ENCODE data around the gene NOTCH1.

Gene NOTCH1

DNA sequence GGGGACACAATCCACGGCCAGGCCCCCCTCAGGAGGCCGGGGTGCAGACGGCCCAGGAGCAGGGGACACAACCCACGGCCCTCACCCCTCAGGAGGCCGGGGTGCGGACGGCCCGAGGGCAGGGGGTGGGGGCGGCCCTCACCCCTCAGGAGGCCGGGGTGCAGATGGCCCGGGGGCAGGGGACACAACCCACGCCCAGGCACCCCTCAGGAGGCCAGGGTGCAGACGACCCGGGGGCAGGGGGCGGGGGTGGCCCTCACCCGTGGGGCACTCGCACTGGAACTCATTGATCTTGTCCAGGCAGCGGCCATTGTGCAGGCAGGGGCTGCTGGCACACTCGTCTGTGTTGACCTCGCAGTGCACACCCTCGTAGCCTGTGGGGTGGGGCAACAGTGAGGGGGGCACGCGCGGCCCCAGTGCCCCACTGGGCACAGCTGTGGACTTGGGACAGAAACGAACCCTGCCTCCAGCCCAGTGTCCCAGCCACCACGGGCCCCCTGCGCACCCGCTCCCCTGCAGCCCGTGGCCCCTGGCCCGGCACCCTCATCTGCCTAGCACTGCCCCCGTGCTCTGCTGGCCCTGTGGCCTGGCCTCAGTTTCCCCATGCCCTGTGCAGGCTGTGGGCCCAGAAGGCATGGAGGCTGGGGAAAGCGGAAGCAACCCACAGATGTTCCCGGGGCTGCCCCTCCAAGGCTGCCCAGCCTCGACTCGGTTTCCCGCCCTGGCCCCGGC lies 28.7 kb downstream of the NOTCH1 start:
- DNase-seq (ENCODE audit: low read depth), result no peak

DNA sequence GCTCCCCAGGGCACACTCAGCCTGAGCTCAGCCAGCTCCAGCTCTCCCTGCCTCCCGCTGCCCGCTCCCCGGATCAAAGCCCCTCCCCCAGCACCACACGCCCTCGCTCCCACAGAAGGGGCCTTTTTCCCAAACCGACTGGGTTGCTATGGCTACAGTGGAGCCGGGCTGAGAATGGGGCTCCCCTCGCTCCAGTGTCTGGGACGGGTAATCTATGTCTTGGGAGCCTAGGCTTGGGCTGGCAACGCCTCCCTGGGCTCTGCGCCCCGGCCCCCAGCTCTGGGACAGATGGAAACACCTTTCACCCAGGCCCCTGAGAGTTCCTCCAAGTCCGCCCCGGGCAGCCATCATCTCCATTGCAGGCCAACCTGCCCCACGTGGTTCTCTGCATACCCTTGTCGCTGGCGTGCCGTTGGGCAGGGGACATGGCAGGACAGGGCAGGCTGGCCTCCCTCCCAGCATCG lies 29.6 kb downstream of the NOTCH1 start:
- DNase-seq (ENCODE audit: low read depth), result no peak

DNA sequence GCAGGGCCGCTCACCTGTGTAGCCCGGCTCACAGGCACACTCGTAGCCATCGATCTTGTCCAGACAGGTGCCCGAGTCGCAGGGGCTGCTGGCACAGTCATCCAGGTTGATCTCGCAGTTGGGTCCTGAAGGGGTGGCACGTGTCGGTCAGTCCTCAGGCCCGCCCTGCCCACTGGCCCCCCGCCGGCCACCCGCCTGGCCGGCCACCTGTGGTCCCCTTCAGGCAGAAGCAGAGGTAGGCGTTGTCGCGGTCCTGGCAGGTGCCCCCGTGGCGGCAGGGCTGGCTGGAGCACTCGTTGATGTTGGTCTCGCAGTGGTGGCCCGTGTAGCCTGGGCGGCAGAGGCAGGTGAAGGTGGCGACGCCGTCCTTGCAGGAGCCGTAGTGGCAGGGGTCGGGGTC lies 30.6 kb downstream of the NOTCH1 start:
- no peak for DNase-seq (ENCODE audit: low read depth)

GRCh38 chr9:136514022-136514714 lies 31.7 kb downstream of the NOTCH1 start:
- DNase-seq (ENCODE audit: low read depth), result no peak

GRCh38 chr9:136513191-136513590 lies 32.7 kb downstream of the NOTCH1 start:
- no peak for DNase-seq (ENCODE audit: low read depth)

DNA sequence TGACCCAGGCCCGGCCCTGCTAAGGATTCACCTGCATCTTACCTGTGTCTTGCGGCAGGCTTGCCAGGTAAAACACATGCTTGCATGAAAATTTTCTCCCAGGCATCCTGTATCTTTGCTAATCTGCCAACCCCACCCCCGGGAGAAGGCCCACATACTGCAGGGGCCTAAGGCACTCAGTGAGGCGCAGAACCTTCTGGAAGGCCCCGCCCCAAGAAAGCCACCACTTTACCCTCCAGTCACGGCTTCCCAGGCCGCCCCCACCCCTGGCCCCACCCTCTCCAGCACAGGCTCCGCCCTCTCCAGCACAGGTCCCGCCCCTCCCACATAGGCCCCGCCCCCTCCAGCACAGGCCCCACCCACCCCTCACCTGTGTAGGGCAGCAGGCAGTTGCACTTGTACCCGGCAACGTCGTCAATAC lies 33.2 kb downstream of the NOTCH1 start:
- DNase-seq (ENCODE audit: low read depth), result no peak

GRCh38 chr9:136511670-136512592 lies 33.9 kb downstream of the NOTCH1 start:
- no peak for DNase-seq (ENCODE audit: low read depth)

- DNase-seq (ENCODE audit: low read depth), result no peak
Measured at GRCh38 chr9:136511144-136511669, 34.6 kb downstream of the NOTCH1 start.

GRCh38 chr9:136510561-136510960 lies 35.3 kb downstream of the NOTCH1 start:
- no peak for DNase-seq (ENCODE audit: low read depth)

DNA sequence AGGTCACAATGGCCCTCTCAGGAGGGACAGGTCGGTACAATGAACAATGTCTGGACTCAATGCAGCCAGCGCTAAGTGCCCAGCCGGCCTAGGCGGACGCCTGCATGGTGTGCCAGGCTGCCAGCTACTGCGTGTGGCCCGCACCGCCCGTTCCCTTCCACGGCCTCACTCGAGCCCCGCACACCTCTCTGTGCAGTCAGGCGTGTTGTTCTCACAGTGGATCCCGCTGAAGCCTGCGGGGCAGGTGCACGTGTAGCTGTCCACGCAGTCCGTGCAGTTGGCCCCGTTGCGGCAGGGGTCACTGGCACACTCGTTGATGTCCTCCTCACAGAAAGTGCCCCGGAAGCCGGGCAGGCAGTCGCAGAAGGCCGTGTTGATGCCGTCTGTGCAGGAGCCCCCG lies 36.3 kb downstream of the NOTCH1 start:
- no peak for DNase-seq (ENCODE audit: low read depth)

- DNase-seq (ENCODE audit: low read depth), result no peak
Measured at GRCh38 chr9:136508729-136509500, 36.9 kb downstream of the NOTCH1 start.

DNA sequence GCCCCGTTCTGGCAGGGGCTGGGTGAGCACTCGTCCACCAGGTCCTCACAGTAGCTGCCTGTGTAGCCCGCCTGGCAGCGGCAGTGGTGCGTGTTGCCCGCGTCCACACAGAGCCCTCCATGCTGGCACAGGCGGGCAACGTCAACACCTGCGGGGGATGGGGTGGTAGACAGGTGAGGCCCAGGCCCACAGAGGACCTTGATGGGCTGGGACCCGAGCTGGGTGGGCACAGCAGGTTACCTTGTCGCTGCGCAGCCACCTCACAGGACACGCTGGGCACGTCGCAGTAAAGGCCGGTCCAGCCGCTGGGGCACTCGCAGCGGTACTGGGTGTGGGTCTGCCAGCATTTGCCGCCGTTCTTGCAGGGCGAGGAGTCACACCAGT lies 37.9 kb downstream of the NOTCH1 start:
- DNase-seq (ENCODE audit: low read depth), result no peak

GRCh38 chr9:136507221-136507991 lies 38.4 kb downstream of the NOTCH1 start:
- DNase-seq (ENCODE audit: low read depth), result no peak

GRCh38 chr9:136506425-136506824 lies 39.4 kb downstream of the NOTCH1 start:
- DNase-seq (ENCODE audit: low read depth), result no peak

GRCh38 chr9:136505406-136506403 lies 40.1 kb downstream of the NOTCH1 start:
- no peak for DNase-seq (ENCODE audit: low read depth)

GRCh38 chr9:136504512-136505348 lies 41.1 kb downstream of the NOTCH1 start:
- DNase-seq (ENCODE audit: low read depth), result no peak

GRCh38 chr9:136502940-136503550 lies 42.8 kb downstream of the NOTCH1 start:
- no peak for DNase-seq (ENCODE audit: low read depth)

DNA sequence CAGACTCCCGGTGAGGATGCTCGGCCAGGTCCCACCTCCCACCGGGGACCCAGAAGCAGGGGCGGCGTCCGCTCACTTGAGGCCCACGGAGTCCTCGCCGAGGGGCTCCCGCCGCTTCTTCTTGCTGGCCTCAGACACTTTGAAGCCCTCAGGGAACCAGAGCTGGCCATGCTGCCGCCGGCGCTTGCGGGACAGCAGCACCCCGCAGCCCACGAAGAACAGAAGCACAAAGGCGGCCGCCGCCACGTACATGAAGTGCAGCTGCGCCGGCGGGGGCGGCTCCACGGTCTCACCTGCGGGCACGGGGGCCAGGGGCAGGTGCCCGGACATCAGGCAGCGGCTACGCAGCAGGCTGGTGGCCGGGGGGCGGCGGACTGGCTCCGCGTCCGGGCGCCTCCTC lies 43.7 kb downstream of the NOTCH1 start:
- no peak for DNase-seq (ENCODE audit: low read depth)
